Measurements from ENCODE around the gene SLC6A12.
A peak's percentile ranks its signal among the peaks of the same experiment; 100 is the strongest.
"Not testable (repeated sequence)": the region's sequence is repeated elsewhere in the genome, so short reads cannot be mapped to it uniquely, and the experiment has no call there.

Gene SLC6A12

GRCh38 chr12:235967-236366, 22.0 kb upstream of the SLC6A12 start:
- DNase-seq (ENCODE audit: extremely low read depth in 1 of 2, low read depth in 1 of 2), result not testable (repeated sequence)

GRCh38 chr12:234891-235415, 21.0 kb upstream of the SLC6A12 start:
- no peak for DNase-seq (ENCODE audit: extremely low read depth in 1 of 2, low read depth in 1 of 2)

DNA sequence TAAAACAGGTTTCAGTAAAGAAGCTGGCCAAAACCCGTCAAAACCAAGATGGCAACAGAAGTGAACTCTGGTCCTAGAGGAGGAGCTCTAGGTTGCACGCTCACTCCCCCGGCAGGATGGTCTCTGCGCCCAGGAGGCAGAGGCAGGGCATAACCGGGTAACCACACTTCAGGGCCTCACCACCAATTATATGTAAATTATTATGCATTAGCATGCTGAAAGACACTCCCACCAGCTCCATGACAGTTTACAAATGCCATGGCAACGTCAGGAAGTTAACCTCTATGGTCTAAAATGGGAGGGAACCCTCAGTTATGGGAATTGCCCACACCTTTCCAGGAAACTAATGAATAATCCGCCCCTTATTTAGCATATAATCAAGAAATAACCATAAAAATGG, 20.1 kb upstream of the SLC6A12 start:
- no peak for DNase-seq (ENCODE audit: extremely low read depth in 1 of 2, low read depth in 1 of 2)

GRCh38 chr12:233615-233968, 19.6 kb upstream of the SLC6A12 start:
- DNase-seq (ENCODE audit: extremely low read depth in 1 of 2, low read depth in 1 of 2), result no peak

- no peak for DNase-seq (ENCODE audit: extremely low read depth in 1 of 2, low read depth in 1 of 2)
These were observed 19.0 kb upstream of the SLC6A12 start for GRCh38 chr12:232731-233614.

DNA sequence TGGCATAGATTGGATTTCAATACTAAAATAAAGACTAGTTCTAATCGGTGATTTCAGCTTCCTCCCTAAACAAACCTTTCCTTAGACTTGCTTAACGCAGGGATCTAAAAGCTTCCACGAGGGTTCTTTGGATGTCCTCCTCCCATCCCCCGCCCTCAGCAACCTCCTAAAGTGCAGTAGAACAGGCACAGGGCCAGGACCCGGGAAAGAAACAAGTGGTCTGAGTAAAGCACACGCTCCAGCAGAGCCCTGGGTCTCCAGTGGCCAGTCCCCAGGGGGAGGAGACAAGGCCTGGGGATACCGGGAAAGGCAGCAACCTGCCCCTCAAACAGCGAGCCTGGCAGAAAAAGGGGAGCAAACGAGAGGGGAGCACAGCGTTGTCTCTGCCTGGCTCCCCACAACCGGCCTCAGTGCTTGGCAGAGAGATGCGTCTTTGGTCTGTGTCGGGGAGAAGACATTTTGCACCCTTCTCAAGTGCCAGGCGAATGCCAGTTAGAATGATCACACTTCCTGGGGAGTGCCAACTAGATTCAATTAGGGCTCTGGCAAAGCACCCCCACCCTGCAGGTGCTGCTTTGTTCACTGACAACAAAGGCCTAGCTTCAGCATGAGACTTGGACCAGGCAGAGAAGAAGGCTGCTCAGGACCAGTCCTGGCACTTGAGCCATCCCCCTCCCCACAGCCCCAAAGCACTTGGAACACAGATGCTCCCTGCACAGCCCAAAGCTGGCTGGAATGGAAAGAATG, 17.1 kb upstream of the SLC6A12 start:
- no peak for DNase-seq (ENCODE audit: extremely low read depth in 1 of 2, low read depth in 1 of 2)

DNA sequence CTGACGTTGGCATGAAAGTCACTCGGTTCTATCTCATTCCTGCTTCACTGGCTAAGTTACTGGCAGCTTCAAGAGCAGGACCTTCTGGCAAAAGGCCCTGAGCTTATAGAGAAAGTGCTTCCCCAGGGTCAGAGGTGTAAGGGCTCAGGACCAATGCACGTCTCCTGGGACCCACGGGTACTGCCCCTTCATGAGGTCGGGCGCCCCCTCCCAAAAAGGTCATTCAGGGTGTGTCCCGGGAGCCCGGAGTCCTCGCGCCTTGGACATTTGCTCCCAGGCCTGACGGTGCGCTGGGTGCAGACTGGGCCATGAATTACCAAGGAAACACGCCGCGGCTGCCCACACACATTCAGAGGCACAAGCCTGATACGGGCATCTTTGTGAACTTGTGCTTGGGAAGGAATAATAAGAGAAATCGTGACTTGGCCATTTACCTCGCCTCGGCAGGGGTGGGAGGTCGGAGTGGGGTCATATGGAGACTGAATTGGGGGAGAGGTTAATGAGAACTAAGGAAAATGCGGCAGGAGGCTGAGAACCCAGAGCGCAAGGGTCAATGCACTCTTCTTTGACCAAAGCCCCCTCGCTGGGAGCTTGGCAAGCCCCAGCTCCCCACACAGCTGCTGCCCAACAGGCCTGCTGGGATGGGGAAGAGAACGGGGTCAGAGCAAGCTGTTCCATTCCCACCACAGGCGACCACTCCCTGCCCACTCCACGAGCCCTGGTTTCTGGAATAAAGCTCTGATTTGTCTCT, 15.7 kb upstream of the SLC6A12 start:
- DNase-seq (ENCODE audit: extremely low read depth in 1 of 2, low read depth in 1 of 2), result no peak

GRCh38 chr12:228846-229200, 14.9 kb upstream of the SLC6A12 start:
- DNase-seq (ENCODE audit: extremely low read depth in 1 of 2, low read depth in 1 of 2), result no peak

DNA sequence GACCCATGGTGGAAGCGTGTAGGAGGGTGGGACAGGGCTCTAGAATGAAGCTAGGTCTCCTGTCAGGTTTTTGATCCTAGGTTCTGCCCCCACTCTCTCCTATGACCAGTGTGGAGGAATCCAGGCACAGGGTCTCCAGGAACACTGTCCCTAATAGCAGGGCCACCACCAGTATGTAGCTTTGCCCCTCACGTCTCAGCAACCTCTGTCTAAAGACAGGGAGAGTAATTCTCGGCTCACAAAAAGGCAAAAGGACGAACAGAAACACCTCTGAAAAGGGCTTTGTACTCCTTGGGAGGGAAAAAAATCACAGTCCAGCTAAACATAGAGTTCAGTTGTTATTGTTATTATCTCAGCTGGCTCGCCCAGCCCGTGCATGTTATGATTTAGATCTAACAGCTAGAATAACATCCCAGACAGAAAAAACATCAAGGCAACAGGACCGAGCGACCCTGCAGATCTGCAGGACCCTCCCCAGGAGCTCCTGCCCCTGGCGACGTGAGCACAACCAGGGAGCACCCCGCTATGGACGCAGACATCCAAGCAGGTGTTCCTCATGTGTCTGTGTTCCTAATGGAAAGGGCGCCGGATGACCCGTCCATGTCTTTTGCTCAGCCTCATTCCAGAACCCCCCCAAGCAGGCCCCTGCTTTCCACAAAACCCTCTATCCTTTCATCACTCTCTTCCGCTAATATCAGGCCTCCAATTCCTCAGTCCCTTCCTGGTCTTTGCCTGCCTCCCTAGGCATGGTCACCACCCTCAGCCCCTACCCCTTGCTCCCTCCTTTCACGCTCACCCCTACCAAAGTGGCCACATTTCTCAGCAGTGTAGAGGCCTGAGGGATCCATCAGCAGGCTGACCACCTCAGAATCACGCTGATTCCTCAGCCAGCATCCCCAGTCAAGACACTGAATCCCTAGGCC, 14.2 kb upstream of the SLC6A12 start:
- DNase-seq (ENCODE audit: extremely low read depth in 1 of 2, low read depth in 1 of 2), result no peak

DNA sequence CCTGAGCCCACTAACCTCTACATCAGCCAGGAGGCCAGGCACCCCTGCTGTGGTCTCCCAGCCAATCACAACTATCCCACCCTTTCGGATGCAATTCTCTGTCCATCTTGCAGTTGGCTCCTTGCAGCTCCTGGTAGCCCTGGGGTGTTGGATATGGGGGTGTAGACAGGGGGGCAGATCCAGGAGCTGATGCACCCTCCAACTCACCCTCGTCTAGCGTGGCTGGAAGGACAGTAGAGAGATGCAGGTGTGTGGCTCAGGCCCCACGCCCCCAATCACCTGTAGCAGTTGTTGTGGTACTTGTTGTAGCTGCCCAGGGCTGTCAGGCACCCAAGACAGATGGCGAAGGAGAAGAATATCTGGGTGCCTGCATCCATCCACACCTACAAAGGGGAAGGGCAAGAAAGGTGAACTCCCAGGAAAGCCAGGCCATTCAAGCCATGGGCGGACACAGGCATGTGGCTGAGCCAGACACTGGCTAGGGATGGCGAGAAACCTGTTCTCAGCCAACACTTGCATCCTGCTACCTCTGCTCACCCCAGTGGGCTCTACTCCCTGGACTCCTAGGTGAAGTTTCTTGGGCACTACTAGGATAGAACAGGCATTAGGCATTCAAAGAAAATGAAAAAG, 13.4 kb upstream of the SLC6A12 start:
- no peak for DNase-seq (ENCODE audit: extremely low read depth in 1 of 2, low read depth in 1 of 2)

- no peak for DNase-seq (ENCODE audit: extremely low read depth in 1 of 2, low read depth in 1 of 2)
These were observed 12.4 kb upstream of the SLC6A12 start for GRCh38 chr12:226401-226800.

- DNase-seq (ENCODE audit: extremely low read depth in 1 of 2, low read depth in 1 of 2), result no peak
These were observed 11.1 kb upstream of the SLC6A12 start for GRCh38 chr12:225012-225411.

DNA sequence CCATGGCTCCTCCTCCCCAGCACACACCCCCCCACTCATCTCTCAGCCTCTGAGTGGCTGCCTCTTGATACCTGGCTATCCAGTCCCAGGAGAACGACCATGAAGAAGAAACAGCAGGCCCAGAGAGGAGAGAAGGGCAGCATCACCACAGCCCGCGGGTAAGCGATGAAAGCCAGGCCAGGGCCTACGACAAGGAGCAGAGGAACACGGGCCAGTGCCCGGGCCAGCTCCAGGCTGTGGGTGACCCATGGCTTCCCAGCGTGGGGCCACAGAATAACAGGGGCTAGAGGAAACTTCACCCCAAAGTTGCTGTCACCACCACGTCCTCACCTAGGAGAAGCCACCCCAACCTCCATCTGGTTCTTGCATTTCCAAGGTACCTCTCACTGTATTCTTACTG, 10.4 kb upstream of the SLC6A12 start:
- DNase-seq (ENCODE audit: extremely low read depth in 1 of 2, low read depth in 1 of 2), result no peak

DNA sequence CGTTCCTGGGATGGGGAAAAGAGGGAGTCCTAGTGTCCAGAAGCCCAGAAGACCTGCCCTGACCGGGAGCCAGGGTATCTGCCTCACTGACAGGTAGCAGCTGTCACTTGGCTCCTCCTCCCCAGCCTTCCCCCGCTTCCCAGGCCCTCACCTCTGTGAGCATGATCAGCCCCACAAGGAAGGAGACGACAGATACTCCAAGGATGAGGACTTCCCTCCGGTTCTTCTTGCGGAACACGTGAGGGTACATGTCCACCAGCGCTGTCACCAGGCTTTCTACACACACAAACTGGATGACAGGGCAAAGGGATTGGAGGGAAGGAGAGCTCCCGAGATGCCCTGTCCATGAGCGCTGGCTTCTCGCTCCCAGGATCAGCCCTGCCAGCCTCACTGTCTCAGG, 9.9 kb upstream of the SLC6A12 start:
- DNase-seq (ENCODE audit: extremely low read depth in 1 of 2, low read depth in 1 of 2), result no peak

DNA sequence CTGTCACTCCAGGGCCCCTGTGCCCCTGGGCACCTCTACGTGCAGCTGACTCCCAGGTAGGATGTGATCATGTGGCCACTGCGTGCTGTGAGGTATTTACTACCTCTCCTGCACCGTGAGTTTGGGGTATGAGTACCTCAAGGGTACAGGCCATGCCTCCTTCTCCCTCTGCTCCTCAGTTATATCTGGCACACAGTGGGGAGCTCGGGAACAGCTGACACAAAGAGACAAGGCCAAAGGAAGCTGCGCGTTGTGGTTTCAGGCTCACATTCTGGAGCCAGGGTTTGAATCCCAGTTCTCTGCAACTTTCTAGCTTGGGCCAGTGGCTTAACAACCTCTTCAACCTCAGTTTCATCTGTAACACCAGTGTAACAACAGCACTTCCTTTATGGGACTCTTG, 7.8 kb upstream of the SLC6A12 start:
- no peak for DNase-seq (ENCODE audit: extremely low read depth in 1 of 2, low read depth in 1 of 2)

- DNase-seq (ENCODE audit: extremely low read depth in 1 of 2, low read depth in 1 of 2), result no peak
These were observed 7.1 kb upstream of the SLC6A12 start for GRCh38 chr12:220946-221550.

GRCh38 chr12:220491-220890, 6.5 kb upstream of the SLC6A12 start:
- no peak for DNase-seq (ENCODE audit: extremely low read depth in 1 of 2, low read depth in 1 of 2)

GRCh38 chr12:219891-220352, 6.0 kb upstream of the SLC6A12 start:
- peak in 1 of 2 donors; percentile 14 for DNase-seq (ENCODE audit: extremely low read depth in 1 of 2, low read depth in 1 of 2)
